SK-N-SH (cell line): ENCODE measurements around the gene KSR2. TPM values are rescaled to one million over a fixed set of nuclear protein-coding genes. Genes with fewer than 3 reads are reported as not detected.

Experiments
- CTCF ChIA-PET: fragments of 300-600, 350-600 bp; formaldehyde crosslinking; extraction: SDS; loops from one replicate; lab custom pipeline; 2021; lab: Yijun Ruan, JAX
- POLR2A ChIA-PET: fragments of 350-600 bp; sonication (Branson Sonifier 250); formaldehyde crosslinking; extraction: SDS; loops from one replicate; lab custom pipeline; 2020; ENCODE audit warnings: antibody characterized with exemption, inconsistent platforms; lab: Yijun Ruan, JAX
- DNase-seq: peaks from one replicate; pipeline ENCODE4 v3.0.0; 2012
- H2AFZ ChIP-seq: fragments of 200-600 bp; sonication (generic); 2 replicates; pipeline ENCODE4 v1.8.1; 2016; ENCODE audit warnings: antibody characterized with exemption, mild to moderate bottlenecking, low read depth
- H3F3A ChIP-seq: fragments of 200-600 bp; sonication (generic); replicated peaks from 2 replicates; pipeline ENCODE3; 2016; ENCODE audit warnings: antibody characterized with exemption, mild to moderate bottlenecking; ENCODE audit not compliant: insufficient read depth
- H3K27ac ChIP-seq, 2 experiments: fragments of 200-500 bp in 1 of 2; fragments of 200-600 bp in 1 of 2; sonication (Bioruptor generic) in 1 of 2; sonication (generic), shearing (Covaris generic) in 1 of 2; 2 replicates each; pipeline versions ENCODE4 v1.5.1 to v1.6.1; 2014 to 2016; ENCODE audit warnings: low read depth in 2 of 2, inconsistent platforms in 1 of 2, low read length in 1 of 2, mild to moderate bottlenecking in 1 of 2, mixed read lengths in 1 of 2
- H3K27me3 ChIP-seq: fragments of 200-600 bp; sonication (generic), shearing (Covaris generic); 2 replicates; pipeline ENCODE4 v1.6.1; 2016; ENCODE audit warnings: mixed run types; ENCODE audit not compliant: insufficient read depth
- H3K36me3 ChIP-seq, 2 experiments: fragments of 200-500 bp in 1 of 2; fragments of 200-600 bp in 1 of 2; sonication (Bioruptor generic) in 1 of 2; sonication (generic) in 1 of 2; replicated peaks in 1 of 2; 2 replicates each; pipeline versions ENCODE3 to v1.5.1; 2014 to 2016; ENCODE audit warnings: low read length in 1 of 2, mild to moderate bottlenecking in 1 of 2; ENCODE audit not compliant: insufficient read depth in 2 of 2, control insufficient read depth in 1 of 2
- H3K4me1 ChIP-seq, 2 experiments: fragments of 200-500 bp in 1 of 2; fragments of 200-600 bp in 1 of 2; sonication (Bioruptor generic) in 1 of 2; sonication (generic), shearing (Covaris generic) in 1 of 2; 2 replicates each; pipeline versions ENCODE4 v1.5.1 to v1.6.1; 2014 to 2016; ENCODE audit warnings: low read depth in 1 of 2, low read length in 1 of 2, mixed run types in 1 of 2; ENCODE audit not compliant: insufficient read depth in 2 of 2, control insufficient read depth in 1 of 2
- H3K4me2 ChIP-seq: fragments of 200-600 bp; sonication (generic), shearing (Covaris generic); 2 replicates; pipeline ENCODE4 v1.6.1; 2017; ENCODE audit warnings: mixed run types
- H3K4me3 ChIP-seq, 2 experiments: fragments of 200-500 bp in 1 of 2; fragments of 200-600 bp in 1 of 2; sonication (Bioruptor generic) in 1 of 2; sonication (generic), shearing (Covaris generic) in 1 of 2; 2 replicates each; pipeline versions ENCODE4 v1.5.1 to v1.8.1; 2014 to 2016; ENCODE audit warnings: low read depth in 2 of 2, inconsistent platforms in 1 of 2, low read length in 1 of 2, mild to moderate bottlenecking in 1 of 2, mixed read lengths in 1 of 2, moderate library complexity in 1 of 2
- H3K79me2 ChIP-seq: fragments of 200-600 bp; sonication (generic); 2 replicates; pipeline ENCODE4 v1.8.1; 2017; ENCODE audit warnings: mild to moderate bottlenecking; ENCODE audit not compliant: insufficient read depth
- H3K9ac ChIP-seq: fragments of 200-600 bp; sonication (generic); 2 replicates; pipeline ENCODE4 v1.6.1; 2017; ENCODE audit warnings: mixed run types
- H3K9me2 ChIP-seq: fragments of 200-600 bp; sonication (generic); 2 replicates; pipeline ENCODE4 v1.6.1; 2017; ENCODE audit warnings: mixed run types
- H3K9me3 ChIP-seq: fragments of 200-600 bp; sonication (generic); 2 replicates; pipeline ENCODE4 v1.6.1; 2017; ENCODE audit warnings: mixed run types, mild to moderate bottlenecking, moderate library complexity
- H4K20me1 ChIP-seq: fragments of 200-600 bp; sonication (generic); 2 replicates; pipeline ENCODE4 v1.6.1; 2017; ENCODE audit warnings: mild to moderate bottlenecking, mixed run types; ENCODE audit not compliant: insufficient read depth
- ELF1 ChIP-seq: IDR thresholded peaks from 2 replicates; pipeline ENCODE4 v1.4.0; 2012
- EZH2phosphoT487 ChIP-seq: fragments of 200-600 bp; sonication (generic); IDR thresholded peaks from 2 replicates; pipeline ENCODE4 v1.6.1; 2017; ENCODE audit warnings: low read depth, mixed run types, mild to moderate bottlenecking, antibody characterized with exemption, moderate library complexity, borderline replicate concordance
- FOSL2 ChIP-seq: IDR thresholded peaks from 2 replicates; pipeline ENCODE4 v1.4.0; 2012; ENCODE audit warnings: low read depth, mild to moderate bottlenecking, moderate library complexity, borderline replicate concordance
- GATA2 ChIP-seq: sonication (generic); formaldehyde crosslinking; IDR thresholded peaks from 2 replicates; pipeline ENCODE4 v1.5.0; 2020; ENCODE audit warnings: mild to moderate bottlenecking, missing genetic modification reagents
- JUND ChIP-seq: IDR thresholded peaks from 2 replicates; pipeline ENCODE4 v1.4.0; 2012
- MXI1 ChIP-seq: IDR thresholded peaks from 2 replicates; pipeline ENCODE4 v1.6.1; 2012; ENCODE audit warnings: mild to moderate bottlenecking, low read depth, low read length, improper control_type of control experiment
- NFIC ChIP-seq: IDR thresholded peaks from 2 replicates; pipeline ENCODE4 v1.4.0; 2012; ENCODE audit warnings: borderline replicate concordance
- RAD21 ChIP-seq: IDR thresholded peaks from 2 replicates; pipeline ENCODE4 v1.6.1; 2012; ENCODE audit warnings: mild to moderate bottlenecking, low read length
- RCOR1 ChIP-seq: fragments of 150-350 bp; IDR thresholded peaks from 2 replicates; pipeline ENCODE4 v1.6.1; 2017; ENCODE audit warnings: antibody characterized with exemption, low read length
- REST ChIP-seq: IDR thresholded peaks from 2 replicates; pipeline ENCODE4 v1.6.1; 2012; ENCODE audit warnings: mild to moderate bottlenecking, low read depth, low read length, moderate library complexity
- RFX5 ChIP-seq: IDR thresholded peaks from 2 replicates; pipeline ENCODE4 v1.6.1; 2012; ENCODE audit warnings: mild to moderate bottlenecking, improper control_type of control experiment, low read length
- SIN3A ChIP-seq: IDR thresholded peaks from 2 replicates; pipeline ENCODE4 v1.6.1; 2012; ENCODE audit warnings: low read depth, mild to moderate bottlenecking, low read length, moderate library complexity, borderline replicate concordance
- SMC3 ChIP-seq: IDR thresholded peaks from 2 replicates; pipeline ENCODE4 v1.6.1; 2012; ENCODE audit warnings: low read depth, low read length, improper control_type of control experiment
- USF1 ChIP-seq: IDR thresholded peaks from 2 replicates; pipeline ENCODE4 v1.4.0; 2012; ENCODE audit warnings: low read depth, borderline replicate concordance
- USF2 ChIP-seq: fragments of 150-350 bp; IDR thresholded peaks from 2 replicates; pipeline ENCODE4 v1.6.1; 2017; ENCODE audit warnings: antibody characterized with exemption, low read length, low read depth, borderline replicate concordance
- YY1 ChIP-seq: IDR thresholded peaks from 2 replicates; pipeline ENCODE4 v1.4.0; 2012; ENCODE audit warnings: low read depth, mild to moderate bottlenecking
- ZBTB33 ChIP-seq: IDR thresholded peaks from 2 replicates; pipeline ENCODE4 v1.4.0; 2012; ENCODE audit warnings: low read depth, borderline replicate concordance
- WGBS: methylation state at CpG from one replicate; pipeline ENCODE4 v1.1.6; 2017; ENCODE audit warnings: low lambda C conversion rate; 5-methylcytosine and 5-hydroxymethylcytosine counted together
- polyA plus RNA-seq, 3 experiments: library from polyadenylated mRNA; depleted of rRNA; stranded (reverse); fragments of >200 nt; gene quantifications; 2 replicates each; pipeline ENCODE4 v1.2.3, GENCODE V29; 2012

KSR2 gene
- polyA plus RNA-seq, 1 of the 3 experiments (the other 2 are of a cell fraction): 0.12 TPM

- Histone ChIP-seq H3F3A (no peaks in the 10 kb centered on the region), H2AFZ (no peak overlapping the region)
- 44% methylated on average over 4 of the region's 4 CpGs for WGBS
- POLR2A ChIA-PET: no interaction called here
- TF ChIP-seq USF2: no peak
- no peak for TF ChIP-seq ZBTB33
- no peak for TF ChIP-seq GATA2
- no peak for TF ChIP-seq EZH2phosphoT487
- no peak for TF ChIP-seq REST
- TF ChIP-seq RAD21: no peak
- TF ChIP-seq ELF1: no peak
- TF ChIP-seq YY1: no peak
- no peak for TF ChIP-seq RFX5
- TF ChIP-seq, all 33 proteins: peak for 0
- Histone ChIP-seq H4K20me1 (no peaks in the 10 kb centered on the region), H3K4me1 (peaks cover 0 to 5% of the 10 kb centered on the region in 2 experiments; a peak in 1 of 4 replicates), H3K9me2 (no peaks in the 10 kb centered on the region), H3K79me2 (no peaks in the 10 kb centered on the region), H3K4me2 (no peak overlapping the region), H3K36me3 (no peaks in the 10 kb centered on the region), H3K27ac (no peak overlapping the region), H3K4me3 (no peak overlapping the region), H3K27me3 (no peaks in the 10 kb centered on the region), H3K9ac (no peak overlapping the region), H3K9me3 (no peaks in the 10 kb centered on the region)
- CTCF ChIA-PET: interaction anchor here (2.6 kb wide), 1 partner anchor 10 kb away, joined by 10 read pairs; no protein-coding TSS in a partner anchor
- no peak for DNase-seq
These were observed 444.8 kb downstream of the KSR2 start for GRCh38 chr12:117523971-117524370.

- no peaks in the 10 kb centered on the region for H3K27me3 ChIP-seq
- no peaks in the 10 kb centered on the region for H4K20me1 ChIP-seq
- no peak overlapping the region for H3K9ac ChIP-seq
- no peaks in the 10 kb centered on the region for H3K9me3 ChIP-seq
- H3K36me3 ChIP-seq: no peaks in the 10 kb centered on the region
- WGBS: no CpG with 5 or more reads among the region's 1 CpG
- POLR2A ChIA-PET: no interaction called here
- CTCF ChIA-PET: interaction anchor here (1.1 kb wide), 1 partner anchor 20 kb away, joined by 3 read pairs; no protein-coding TSS in a partner anchor
- H3K9me2 ChIP-seq: no peaks in the 10 kb centered on the region
- no peaks in the 10 kb centered on the region for H3K79me2 ChIP-seq
- H2AFZ ChIP-seq: no peak overlapping the region
- H3K4me3 ChIP-seq: no peak overlapping the region
- no peak overlapping the region for H3K27ac ChIP-seq
- peaks cover 0 to 5% of the 10 kb centered on the region in 2 experiments; a peak in 1 of 4 replicates for H3K4me1 ChIP-seq
- no peak for DNase-seq
- H3K4me2 ChIP-seq: no peak overlapping the region
- no peaks in the 10 kb centered on the region for H3F3A ChIP-seq
- TF ChIP-seq SMC3 (no peak), USF2 (no peak), USF1 (no peak), SIN3A (no peak), RCOR1 (no peak), NFIC (no peak), FOSL2 (no peak), MXI1 (no peak), JUND (no peak), ZBTB33 (no peak), RFX5 (no peak)
These were observed 446.2 kb downstream of the KSR2 start for GRCh38 chr12:117522559-117522958.
